Measurements from ENCODE around the gene RPRD1A.
"Not testable (repeated sequence)": the region's sequence is repeated elsewhere in the genome, so short reads cannot be mapped to it uniquely, and the experiment has no call there.

Gene RPRD1A

DNA sequence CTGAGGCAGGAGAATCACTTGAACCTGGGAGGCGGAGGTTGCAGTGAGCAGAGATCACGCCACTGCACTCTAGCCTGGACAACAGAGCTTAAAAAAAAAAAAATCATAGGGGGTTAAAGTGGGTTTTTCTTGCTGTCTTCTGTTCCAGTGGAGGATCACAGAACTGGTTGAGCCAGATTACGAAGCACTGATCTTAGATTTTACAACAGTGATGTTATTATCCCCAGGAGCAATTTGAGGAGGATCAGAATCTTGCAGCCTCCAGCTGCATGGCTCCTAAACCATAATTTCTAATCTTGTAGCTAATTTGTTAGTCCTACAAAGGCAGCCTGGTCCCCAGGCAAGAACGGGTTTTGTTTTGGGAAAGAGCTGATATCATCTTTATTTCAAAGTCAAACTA lies 99.5 kb downstream of the RPRD1A start:
- DNase-seq, result not testable (repeated sequence)

DNA sequence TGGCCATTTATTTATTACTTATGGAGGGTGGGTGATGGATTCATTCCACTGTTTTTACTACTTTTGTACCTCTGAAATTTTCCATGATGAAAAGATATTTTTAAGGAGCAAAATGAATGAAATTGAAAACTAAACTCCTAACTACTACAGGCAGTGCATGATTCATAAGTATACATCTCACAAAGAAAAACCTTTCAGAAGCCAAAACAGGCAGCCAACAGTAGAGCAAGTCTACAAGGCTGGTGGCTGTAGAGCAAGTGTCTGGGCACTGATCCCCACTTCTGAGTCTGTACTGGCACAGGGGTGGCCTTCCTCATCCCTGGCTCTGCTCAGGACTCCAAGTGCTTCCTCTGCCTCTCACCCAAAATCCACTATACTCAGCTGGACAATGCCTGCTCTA lies 103.0 kb downstream of the RPRD1A start:
- DNase-seq, result no peak

DNA sequence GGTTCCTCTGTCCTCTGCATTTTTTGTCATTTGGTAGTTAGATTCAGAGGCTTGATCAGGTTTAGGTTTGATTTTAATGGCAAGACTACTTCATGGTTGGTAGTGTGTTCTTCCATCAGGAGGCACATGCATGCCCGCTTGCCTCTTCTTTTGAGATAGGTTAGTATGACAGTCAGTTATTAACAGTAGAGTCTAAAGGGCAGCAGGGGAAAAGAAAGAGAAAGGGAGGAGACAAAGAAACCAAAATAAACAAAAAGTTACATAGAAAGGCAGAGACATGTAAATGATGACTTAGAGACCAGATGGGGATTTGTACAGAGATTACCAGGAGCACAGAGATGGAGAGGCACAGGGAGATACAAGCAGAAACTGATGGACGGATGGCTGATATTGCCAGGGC lies 105.0 kb downstream of the RPRD1A start:
- DNase-seq, result no peak

DNA sequence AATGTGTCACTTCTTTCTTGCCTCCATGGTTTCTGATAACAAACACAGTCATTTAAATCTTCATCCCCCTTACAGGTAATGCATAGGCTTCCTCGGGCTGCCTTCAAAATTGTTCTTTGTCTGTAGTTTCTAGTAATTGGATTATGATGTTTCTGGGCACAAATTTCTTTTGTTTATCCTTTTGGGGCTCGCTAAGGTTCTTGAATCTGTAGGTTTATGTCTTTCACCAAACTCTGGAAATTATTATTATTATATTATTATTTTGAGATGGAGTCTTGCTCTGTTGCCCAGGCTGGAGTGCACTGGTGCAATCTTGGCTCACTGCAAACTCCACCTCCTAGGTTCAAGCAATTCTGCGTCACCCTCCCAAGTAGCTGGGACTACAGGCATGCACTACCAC lies 111.1 kb downstream of the RPRD1A start:
- no peak for DNase-seq

DNA sequence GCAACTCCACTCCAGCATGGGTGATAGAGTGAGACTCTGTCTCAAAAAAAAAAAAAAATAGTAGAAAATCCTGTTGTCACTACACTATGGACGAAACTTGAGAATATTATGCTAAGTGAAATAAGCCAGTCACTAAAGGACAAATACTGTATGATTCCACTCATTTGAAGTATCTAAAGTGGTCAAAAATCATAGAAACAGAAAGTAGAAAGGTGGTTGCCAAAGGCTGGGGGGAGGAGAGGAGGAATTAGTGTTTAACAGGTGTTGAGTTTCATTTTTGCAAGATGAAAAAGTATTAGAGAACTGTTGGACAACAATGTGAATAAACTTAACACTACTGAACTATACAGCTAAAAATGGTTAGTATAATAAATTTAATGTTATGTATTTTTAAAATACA lies 113.7 kb downstream of the RPRD1A start:
- DNase-seq, result no peak

DNA sequence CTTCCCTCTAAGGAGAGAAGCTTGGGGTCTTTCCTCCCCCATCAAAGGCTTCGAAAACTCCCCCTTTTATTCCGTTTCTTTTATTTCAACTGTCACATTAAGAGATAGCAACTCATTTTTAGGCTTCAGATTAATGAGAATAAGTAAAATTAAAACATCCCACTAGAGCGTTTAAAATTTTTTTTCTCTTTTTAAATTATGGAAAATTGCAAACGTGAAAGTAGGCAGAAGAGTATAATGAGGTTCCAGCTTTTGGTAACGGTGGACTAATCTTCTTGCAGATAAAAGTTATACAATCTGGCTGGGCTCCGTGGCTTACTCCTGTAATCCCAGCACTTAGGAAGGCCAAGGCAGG lies 116.8 kb downstream of the RPRD1A start:
- DNase-seq, result no peak

DNA sequence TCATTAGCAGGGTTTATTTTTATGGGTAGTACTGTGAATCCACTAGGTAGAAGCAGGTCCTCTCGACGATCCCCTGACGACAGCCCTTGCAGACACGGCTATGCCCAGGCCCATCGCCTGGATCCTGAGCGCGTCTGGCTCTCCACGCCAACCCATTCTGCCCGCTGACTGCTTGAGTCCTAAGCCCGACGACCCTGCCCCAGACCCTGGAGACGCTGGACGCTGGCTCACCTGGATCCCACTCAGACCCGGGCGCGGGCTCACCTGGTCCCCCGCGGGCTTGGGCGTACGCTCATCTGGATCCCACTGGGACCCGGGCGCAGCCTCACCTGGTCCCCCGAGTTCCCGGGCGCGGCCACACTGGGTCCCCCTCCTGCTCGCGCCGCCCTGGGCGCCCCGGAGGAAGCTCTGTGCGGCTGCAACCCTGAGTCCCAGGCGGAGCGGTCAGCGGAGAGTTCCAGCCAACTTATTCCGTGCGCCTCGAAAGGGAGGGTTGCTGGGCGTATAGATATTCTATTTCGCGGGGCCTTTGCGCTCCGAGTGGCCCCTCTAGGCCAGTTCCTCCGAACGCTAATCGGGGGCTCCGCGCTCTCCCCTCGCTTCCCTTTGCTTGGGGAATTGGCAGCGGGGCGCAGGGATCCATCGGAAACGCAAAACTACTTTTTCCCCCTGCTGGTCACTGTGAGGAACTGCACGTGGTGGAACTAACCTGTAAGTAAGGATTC lies 117.3 kb downstream of the RPRD1A start:
- peak; percentile 37 for DNase-seq

DNA sequence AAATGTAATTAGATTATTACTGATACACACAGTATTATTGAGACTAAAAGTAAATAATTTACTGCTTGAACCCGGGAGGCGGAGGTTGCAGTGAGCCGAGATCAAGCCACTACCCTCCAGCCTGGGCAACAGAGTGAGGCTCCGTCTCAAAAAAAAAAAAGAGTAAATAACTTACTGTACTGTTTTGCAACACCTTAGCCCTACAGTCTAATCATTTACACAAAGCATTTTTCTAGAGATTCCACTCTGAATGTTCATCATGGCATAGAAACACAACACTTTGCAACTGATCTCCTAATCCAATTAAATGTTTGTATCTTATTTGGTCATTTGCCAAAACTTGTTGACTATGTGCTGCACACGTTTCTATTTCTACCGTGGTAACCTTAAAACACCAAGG lies 118.3 kb downstream of the RPRD1A start:
- no peak for DNase-seq

DNA sequence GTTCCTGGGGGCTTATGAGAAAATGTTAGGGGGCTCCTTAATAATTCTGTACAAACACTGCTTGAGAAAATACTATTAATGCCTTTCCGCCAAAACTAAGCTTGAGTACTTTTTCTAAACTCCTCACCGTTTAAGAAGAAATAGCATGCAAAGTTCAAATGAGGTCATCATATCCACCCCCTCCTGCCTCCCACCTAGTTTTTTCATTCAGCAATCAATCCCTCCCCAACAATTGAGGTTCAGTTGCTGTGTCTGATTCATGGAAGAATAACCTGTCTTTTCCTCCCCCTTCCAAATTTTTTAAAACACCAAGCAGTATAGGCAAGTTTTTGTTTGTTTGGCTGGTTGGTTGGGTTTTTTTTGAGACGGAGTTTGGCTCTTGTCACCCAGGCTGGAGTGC lies 119.3 kb downstream of the RPRD1A start:
- no peak for DNase-seq

DNA sequence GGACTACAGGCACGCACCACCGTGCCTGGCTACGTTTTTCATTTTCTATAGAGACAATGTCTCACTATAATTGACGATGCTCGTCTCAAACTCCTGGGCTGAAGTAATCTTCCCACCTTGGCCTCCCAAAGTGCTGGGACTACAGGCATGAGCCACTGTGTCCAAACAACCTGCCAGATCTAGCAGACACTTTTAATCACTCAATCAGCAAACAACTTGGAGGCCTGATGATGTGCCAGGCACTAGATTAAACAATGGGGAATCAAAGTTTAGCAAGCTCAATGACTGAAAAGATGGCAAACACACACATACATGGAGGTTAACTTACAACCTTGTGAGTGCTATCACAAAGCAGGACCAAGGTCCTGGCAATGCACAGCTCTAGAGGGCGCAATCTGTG lies 124.7 kb downstream of the RPRD1A start:
- no peak for DNase-seq

DNA sequence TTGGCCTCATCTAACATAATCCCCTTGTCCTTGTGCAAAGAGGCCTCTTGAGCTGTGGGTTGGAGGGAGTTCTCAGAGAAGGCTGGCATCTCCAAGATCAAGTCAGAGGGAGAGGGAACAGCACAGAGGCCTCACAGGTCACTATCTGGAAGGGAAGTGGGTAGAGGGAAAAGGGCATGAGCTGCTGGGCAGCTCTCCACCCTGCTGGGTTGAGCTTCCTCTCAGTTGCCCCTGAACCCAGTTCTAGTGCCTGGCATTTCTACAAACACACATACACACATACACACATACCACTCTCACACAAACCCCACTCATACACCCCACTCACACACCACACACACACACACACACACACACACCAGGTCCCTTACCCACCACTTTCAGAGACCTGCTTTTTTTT lies 125.2 kb downstream of the RPRD1A start:
- DNase-seq, result no peak

DNA sequence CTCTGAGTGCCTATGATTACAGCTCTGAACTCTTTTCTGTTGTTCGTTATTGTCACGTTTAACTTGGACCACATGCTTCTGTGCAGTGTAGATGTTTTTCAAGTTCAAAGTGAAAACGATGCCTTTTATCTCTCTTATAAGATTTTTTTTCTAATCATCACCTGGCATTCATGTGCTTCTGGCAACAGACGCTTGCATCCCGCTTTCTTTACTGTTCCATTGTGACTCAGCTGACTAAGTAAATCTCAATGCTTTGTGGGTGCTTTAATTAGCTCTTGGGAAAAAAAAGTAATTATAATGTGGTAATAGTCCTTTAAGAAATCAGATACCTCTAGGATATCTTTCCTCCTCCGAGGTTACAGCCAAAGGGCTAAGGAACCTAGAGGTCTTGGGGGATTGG lies 126.1 kb downstream of the RPRD1A start:
- DNase-seq, result no peak
